CD14-positive monocyte (primary cell): ENCODE data around the gene RNF141. TPM values are rescaled to one million over a fixed set of nuclear protein-coding genes. Genes with fewer than 3 reads are reported as not detected.

Experiments
- DNase-seq, 3 donors: peaks; one replicate each; pipeline ENCODE4 v3.0.0-alpha.2; 2011 to 2022
- H2AFZ ChIP-seq: 2 replicates; pipeline ENCODE4 v1.6.0; 2012; ENCODE audit warnings: mild to moderate bottlenecking, low read depth, low read length, inconsistent platforms; ENCODE audit not compliant: insufficient read depth, poor library complexity, severe bottlenecking
- H3K27ac ChIP-seq, 2 donors: 1 replicate in 1 of 2; 2 replicates in 1 of 2; pipeline ENCODE4 v1.5.1; 2012 to 2013; ENCODE audit warnings: low read length in 2 of 2, control low read depth in 1 of 2, inconsistent platforms in 1 of 2, low read depth in 1 of 2, mild to moderate bottlenecking in 1 of 2
- H3K27me3 ChIP-seq, 2 donors: one replicate each; pipeline versions ENCODE4 v1.6.0 to v1.6.1; 2011 to 2013; ENCODE audit warnings: low read length in 2 of 2; ENCODE audit not compliant: control insufficient read depth in 2 of 2, insufficient read depth in 2 of 2
- H3K36me3 ChIP-seq, 2 donors: replicated peaks in 1 of 2; 1 replicate in 1 of 2; 2 replicates in 1 of 2; pipeline versions ENCODE4 v1.5.1 to v1.6.1; 2012 to 2013; ENCODE audit warnings: low read length in 2 of 2, control low read depth in 1 of 2, inconsistent platforms in 1 of 2, mild to moderate bottlenecking in 1 of 2; ENCODE audit not compliant: insufficient read depth in 2 of 2, control insufficient read depth in 1 of 2
- H3K4me1 ChIP-seq, 2 donors: 1 replicate in 1 of 2; 2 replicates in 1 of 2; pipeline versions ENCODE4 v1.5.1 to v1.6.1; 2012 to 2013; ENCODE audit warnings: low read length in 2 of 2, control low read depth in 1 of 2, inconsistent platforms in 1 of 2, mild to moderate bottlenecking in 1 of 2, moderate library complexity in 1 of 2; ENCODE audit not compliant: insufficient read depth in 2 of 2, control insufficient read depth in 1 of 2
- H3K4me2 ChIP-seq: replicated peaks from 2 replicates; pipeline ENCODE3; 2012; ENCODE audit warnings: low read length, moderate library complexity, mild to moderate bottlenecking; ENCODE audit not compliant: poor library complexity, severe bottlenecking; ENCODE audit errors: extremely low read depth
- H3K4me3 ChIP-seq, 3 experiments: fragments of 200-600 bp in 1 of 3; sonication (generic) in 1 of 3; replicated peaks in 1 of 3; 1 replicate in 2 of 3; 2 replicates in 1 of 3; pipeline ENCODE4 v1.5.1; 2011 to 2013; ENCODE audit warnings: low read length in 3 of 3, mild to moderate bottlenecking in 3 of 3, control low read depth in 2 of 3, low read depth in 2 of 3, inconsistent platforms in 1 of 3, moderate library complexity in 1 of 3
- H3K79me2 ChIP-seq: 2 replicates; pipeline ENCODE4 v1.6.0; 2012; ENCODE audit warnings: mild to moderate bottlenecking, control low read depth, inconsistent platforms, low read length, moderate library complexity; ENCODE audit not compliant: insufficient read depth
- H3K9ac ChIP-seq: 2 replicates; pipeline ENCODE4 v1.6.0; 2017; ENCODE audit warnings: low read length, mild to moderate bottlenecking; ENCODE audit not compliant: insufficient read depth, poor library complexity, severe bottlenecking
- H3K9me3 ChIP-seq, 2 donors: replicated peaks in 1 of 2; 1 replicate in 1 of 2; 2 replicates in 1 of 2; pipeline versions ENCODE4 v1.5.1 to v1.6.1; 2012 to 2013; ENCODE audit warnings: low read length in 2 of 2, control low read depth in 1 of 2; ENCODE audit not compliant: control insufficient read depth in 1 of 2, insufficient read depth in 1 of 2
- H4K20me1 ChIP-seq: 2 replicates; pipeline ENCODE4 v1.6.0; 2012; ENCODE audit warnings: mild to moderate bottlenecking, low read length, control low read depth, moderate library complexity; ENCODE audit not compliant: insufficient read depth
- H3K27ac Mint-ChIP-seq, 7 donors: one replicate each; pipeline ENCODE4 v1.8.0; 2020; ENCODE audit warnings: mild to moderate bottlenecking in 7 of 7, mixed read lengths in 7 of 7, moderate library complexity in 6 of 7, inconsistent platforms in 2 of 7
- H3K27me3 Mint-ChIP-seq, 3 donors: one replicate each; pipeline ENCODE4 v1.8.0; 2021 to 2022; ENCODE audit warnings: low read depth in 3 of 3, mild to moderate bottlenecking in 3 of 3, mixed read lengths in 3 of 3, moderate library complexity in 3 of 3, inconsistent platforms in 1 of 3
- H3K36me3 Mint-ChIP-seq, 2 donors: one replicate each; pipeline ENCODE4 v1.8.0; 2020; ENCODE audit warnings: mixed read lengths in 2 of 2, inconsistent platforms in 1 of 2, mild to moderate bottlenecking in 1 of 2
- H3K4me1 Mint-ChIP-seq: one replicate; pipeline ENCODE4 v1.8.0; 2020; ENCODE audit warnings: mild to moderate bottlenecking, mixed read lengths
- H3K4me3 Mint-ChIP-seq, 2 donors: one replicate each; pipeline ENCODE4 v1.8.0; 2020; ENCODE audit warnings: mild to moderate bottlenecking in 2 of 2, mixed read lengths in 2 of 2, moderate library complexity in 1 of 2
- H3K9me3 Mint-ChIP-seq, 7 donors: one replicate each; pipeline ENCODE4 v1.8.0; 2020 to 2022; ENCODE audit warnings: mixed read lengths in 7 of 7, mild to moderate bottlenecking in 6 of 7, moderate library complexity in 6 of 7, inconsistent platforms in 2 of 7
- CTCF ChIP-seq: fragments of 200-600 bp; IDR thresholded peaks from one replicate; pipeline ENCODE4 v1.8.0; 2022; ENCODE audit warnings: antibody characterized with exemption, mild to moderate bottlenecking
- WGBS: methylation state at CpG from one replicate; pipeline ENCODE4 v1.1.5; 2013; ENCODE audit warnings: missing lambda C conversion rate; ENCODE audit not compliant: insufficient coverage; 5-methylcytosine and 5-hydroxymethylcytosine counted together
- intact Hi-C, 2 donors: fragments of 100-400 bp; cut with micrococcal nuclease; formaldehyde crosslinking; loops; one replicate each; pipeline versions ENCODE4 v1.15.0 to v1.15.1; 2023
- polyA plus RNA-seq, 3 donors: library from polyadenylated mRNA; depleted of rRNA in 1 of 3; unstranded in 2 of 3; stranded (reverse) in 1 of 3; fragments of 300-500 nt in 2 of 3; fragments of >200 nt in 1 of 3; fragmentation: Illumina TruSeq in 2 of 3; gene quantifications; 1 replicate in 2 of 3; 2 replicates in 1 of 3; pipeline ENCODE4 v1.2.3, GENCODE V29; 2012 to 2021

RNF141 gene
- polyA plus RNA-seq, 3 donors, result 19.7 to 114 (median 98.3) TPM

- Mint-ChIP-seq H3K4me3 (no peak overlapping the region), H3K9me3 (no peaks in the 10 kb centered on the region), H3K4me1 (peaks cover 3% of the 10 kb centered on the region), H3K27me3 (no peaks in the 10 kb centered on the region), H3K27ac (no peak overlapping the region), H3K36me3 (peaks cover 64 to 73% of the 10 kb centered on the region in 2 donors)
- Histone ChIP-seq H4K20me1 (no peaks in the 10 kb centered on the region), H3K9me3 (no peaks in the 10 kb centered on the region), H3K27me3 (no peaks in the 10 kb centered on the region), H3K27ac (no peak overlapping the region), H3K4me1 (no peaks in the 10 kb centered on the region), H3K9ac (no peak overlapping the region), H2AFZ (no peak overlapping the region), H3K36me3 (peaks cover 73 to 88% of the 10 kb centered on the region in 2 donors), H3K4me3 (no peak overlapping the region), H3K4me2 (no peak overlapping the region), H3K79me2 (no peaks in the 10 kb centered on the region)
- no peak for TF ChIP-seq CTCF
- intact Hi-C loops, result loop anchor here in 1 of 2 donors (10.0 kb wide), 1 partner anchor 216 kb away; no protein-coding TSS in a partner anchor
- DNase-seq, result no peak
- 100% methylated on average over 1 of the region's 2 CpGs for WGBS
These were observed 22.1 kb downstream of the RNF141 start for GRCh38 chr11:10518891-10519290.

DNA sequence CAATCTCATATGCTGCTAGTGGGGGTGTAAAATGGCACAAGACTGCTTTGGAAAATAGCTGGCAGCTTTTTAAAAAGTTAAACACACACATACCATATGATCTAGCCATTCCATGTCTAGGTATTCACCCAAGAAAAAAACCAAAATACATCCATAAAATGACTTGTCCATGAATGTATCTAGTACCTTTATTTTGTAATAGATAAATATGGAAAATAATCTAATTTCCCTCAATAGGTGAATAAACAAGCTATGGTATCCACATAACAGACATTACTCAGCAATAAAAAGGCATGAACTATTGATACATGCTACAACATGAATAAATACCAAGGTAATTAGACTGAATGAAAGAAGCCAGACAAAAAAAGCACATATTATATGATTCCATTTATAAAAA lies 22.9 kb downstream of the RNF141 start:
- no peaks in the 10 kb centered on the region for H3K27me3 ChIP-seq
- H4K20me1 ChIP-seq, result no peaks in the 10 kb centered on the region
- H3K4me1 ChIP-seq, result no peaks in the 10 kb centered on the region
- no peaks in the 10 kb centered on the region for H3K9me3 Mint-ChIP-seq
- no peaks in the 10 kb centered on the region for H3K9me3 ChIP-seq
- H3K79me2 ChIP-seq, result no peaks in the 10 kb centered on the region
- no peak overlapping the region for H3K4me3 ChIP-seq
- peaks cover 67 to 88% of the 10 kb centered on the region in 2 donors for H3K36me3 ChIP-seq
- peaks cover 3% of the 10 kb centered on the region for H3K4me1 Mint-ChIP-seq
- intact Hi-C loops, result loop anchor here in 1 of 2 donors (10.0 kb wide), 1 partner anchor 217 kb away; no protein-coding TSS in a partner anchor
- H3K27ac ChIP-seq, result no peak overlapping the region
- no peak overlapping the region for H3K9ac ChIP-seq
- H2AFZ ChIP-seq, result no peak overlapping the region
- no peak overlapping the region for H3K27ac Mint-ChIP-seq
- H3K4me3 Mint-ChIP-seq, result no peak overlapping the region
- H3K27me3 Mint-ChIP-seq, result no peaks in the 10 kb centered on the region
- DNase-seq, result no peak
- peaks cover 62 to 71% of the 10 kb centered on the region in 2 donors for H3K36me3 Mint-ChIP-seq
- H3K4me2 ChIP-seq, result no peak overlapping the region
- TF ChIP-seq CTCF, result no peak
